ENCODE results near the gene SGK1.

DNA sequence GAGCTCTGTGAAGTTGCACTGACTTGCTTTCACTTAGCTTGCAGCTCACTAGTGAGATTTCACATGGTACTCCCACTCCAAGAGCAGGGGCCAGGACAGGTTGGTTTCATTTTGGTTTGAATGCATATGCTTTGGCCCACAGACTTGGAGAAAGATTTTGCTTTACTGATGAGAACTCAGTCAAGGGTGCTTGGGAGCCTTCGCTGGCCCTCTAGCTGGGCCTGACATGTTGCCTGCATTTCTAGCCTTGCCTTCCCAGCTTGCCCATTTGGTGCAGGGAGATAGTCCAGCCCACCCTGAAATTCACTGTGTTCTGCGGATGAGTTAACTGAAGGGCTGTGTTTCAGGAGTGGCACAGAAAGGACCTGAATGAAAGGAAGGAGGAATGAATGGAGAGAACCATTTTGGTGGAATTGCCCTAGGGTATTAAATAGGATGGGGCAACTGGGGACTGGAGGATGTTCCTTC is 1.9 kb downstream of the SGK1 start:
- TF ChIP-seq, protein P1, sequence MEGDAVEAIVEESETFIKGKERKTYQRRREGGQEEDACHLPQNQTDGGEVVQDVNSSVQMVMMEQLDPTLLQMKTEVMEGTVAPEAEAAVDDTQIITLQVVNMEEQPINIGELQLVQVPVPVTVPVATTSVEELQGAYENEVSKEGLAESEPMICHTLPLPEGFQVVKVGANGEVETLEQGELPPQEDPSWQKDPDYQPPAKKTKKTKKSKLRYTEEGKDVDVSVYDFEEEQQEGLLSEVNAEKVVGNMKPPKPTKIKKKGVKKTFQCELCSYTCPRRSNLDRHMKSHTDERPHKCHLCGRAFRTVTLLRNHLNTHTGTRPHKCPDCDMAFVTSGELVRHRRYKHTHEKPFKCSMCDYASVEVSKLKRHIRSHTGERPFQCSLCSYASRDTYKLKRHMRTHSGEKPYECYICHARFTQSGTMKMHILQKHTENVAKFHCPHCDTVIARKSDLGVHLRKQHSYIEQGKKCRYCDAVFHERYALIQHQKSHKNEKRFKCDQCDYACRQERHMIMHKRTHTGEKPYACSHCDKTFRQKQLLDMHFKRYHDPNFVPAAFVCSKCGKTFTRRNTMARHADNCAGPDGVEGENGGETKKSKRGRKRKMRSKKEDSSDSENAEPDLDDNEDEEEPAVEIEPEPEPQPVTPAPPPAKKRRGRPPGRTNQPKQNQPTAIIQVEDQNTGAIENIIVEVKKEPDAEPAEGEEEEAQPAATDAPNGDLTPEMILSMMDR (conservative IDR thresholded peaks at IDR 0.05 in 1 of 2, IDR thresholded peaks at IDR 0.05 in 1 of 2; ENCODE audit: extremely low read depth in 1 of 2, insufficient read depth in 1 of 2, low read depth in 1 of 2, low read length in 2 of 2) = no peak
- TF ChIP-seq EZH2 (IDR thresholded peaks at IDR 0.05; ENCODE audit: borderline replicate concordance, low read length) = no peak

Data from mammary epithelial cell (primary cell).